ENCODE measurements around the gene LGALS12.

DNA sequence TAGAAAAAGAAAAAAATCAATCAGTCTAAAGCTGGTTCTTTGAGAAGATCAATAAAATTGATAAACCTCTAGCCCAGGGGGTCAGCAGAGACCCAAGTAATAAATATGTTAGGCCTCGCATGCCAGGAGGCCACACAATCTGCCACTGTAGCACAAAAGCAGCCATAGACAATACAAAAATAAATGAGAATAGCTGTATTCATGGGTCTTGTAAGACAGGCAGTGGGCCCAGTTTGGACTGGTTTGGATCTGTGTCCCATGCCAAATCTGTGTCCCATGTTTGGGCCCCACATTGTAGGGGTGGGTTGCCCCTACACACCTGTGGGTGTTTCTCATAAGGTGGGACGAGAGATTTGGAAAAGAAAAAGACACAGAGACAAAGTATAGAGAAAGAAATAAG, 24.1 kb downstream of the LGALS12 start:
- TF ChIP-seq, protein P1, sequence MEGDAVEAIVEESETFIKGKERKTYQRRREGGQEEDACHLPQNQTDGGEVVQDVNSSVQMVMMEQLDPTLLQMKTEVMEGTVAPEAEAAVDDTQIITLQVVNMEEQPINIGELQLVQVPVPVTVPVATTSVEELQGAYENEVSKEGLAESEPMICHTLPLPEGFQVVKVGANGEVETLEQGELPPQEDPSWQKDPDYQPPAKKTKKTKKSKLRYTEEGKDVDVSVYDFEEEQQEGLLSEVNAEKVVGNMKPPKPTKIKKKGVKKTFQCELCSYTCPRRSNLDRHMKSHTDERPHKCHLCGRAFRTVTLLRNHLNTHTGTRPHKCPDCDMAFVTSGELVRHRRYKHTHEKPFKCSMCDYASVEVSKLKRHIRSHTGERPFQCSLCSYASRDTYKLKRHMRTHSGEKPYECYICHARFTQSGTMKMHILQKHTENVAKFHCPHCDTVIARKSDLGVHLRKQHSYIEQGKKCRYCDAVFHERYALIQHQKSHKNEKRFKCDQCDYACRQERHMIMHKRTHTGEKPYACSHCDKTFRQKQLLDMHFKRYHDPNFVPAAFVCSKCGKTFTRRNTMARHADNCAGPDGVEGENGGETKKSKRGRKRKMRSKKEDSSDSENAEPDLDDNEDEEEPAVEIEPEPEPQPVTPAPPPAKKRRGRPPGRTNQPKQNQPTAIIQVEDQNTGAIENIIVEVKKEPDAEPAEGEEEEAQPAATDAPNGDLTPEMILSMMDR (IDR thresholded peaks at IDR 0.05), result no peak
- no peak for TF ChIP-seq EP300 (IDR thresholded peaks at IDR 0.05)
- TF ChIP-seq POLR2AphosphoS5 (IDR thresholded peaks at IDR 0.05), result no peak
- no peak for TF ChIP-seq POLR2A (IDR thresholded peaks at IDR 0.05)

Data from suprapubic skin (tissue), 4 donors.